NT2/D1 (cell line): ENCODE data around the gene MED25.

Source experiments
- SUZ12 ChIP-seq: IDR thresholded peaks from 2 replicates; pipeline ENCODE4 v1.6.1; 2011; ENCODE audit not compliant: insufficient read length, insufficient read depth; ENCODE audit errors: extremely low read depth
- YY1 ChIP-seq: IDR thresholded peaks from 2 replicates; pipeline ENCODE4 v1.6.1; 2011; ENCODE audit not compliant: insufficient read length, insufficient read depth
- ZNF274 ChIP-seq: IDR thresholded peaks from 2 replicates; pipeline ENCODE4 v1.6.1; 2011; ENCODE audit warnings: mild to moderate bottlenecking, low read depth, low read length

GRCh38 chr19:49801966-49802661, 16.0 kb upstream of the MED25 start:
- TF ChIP-seq ZNF274 (no peak), YY1 (no peak), SUZ12 (no peak)
